HG02885 (cell line): ENCODE measurements around the gene KCNH8.
"Not testable (repeated sequence)": the region's sequence is repeated elsewhere in the genome, so short reads cannot be mapped to it uniquely, and the experiment has no call there.

Experiments
- ATAC-seq: cut with Tn5 transposase; IDR thresholded peaks from one replicate; pipeline ENCODE4 v1.9.1; 2021; ENCODE audit warnings: mild to moderate bottlenecking; ENCODE audit not compliant: unreplicated experiment, poor library complexity

The KCNH8 gene

DNA sequence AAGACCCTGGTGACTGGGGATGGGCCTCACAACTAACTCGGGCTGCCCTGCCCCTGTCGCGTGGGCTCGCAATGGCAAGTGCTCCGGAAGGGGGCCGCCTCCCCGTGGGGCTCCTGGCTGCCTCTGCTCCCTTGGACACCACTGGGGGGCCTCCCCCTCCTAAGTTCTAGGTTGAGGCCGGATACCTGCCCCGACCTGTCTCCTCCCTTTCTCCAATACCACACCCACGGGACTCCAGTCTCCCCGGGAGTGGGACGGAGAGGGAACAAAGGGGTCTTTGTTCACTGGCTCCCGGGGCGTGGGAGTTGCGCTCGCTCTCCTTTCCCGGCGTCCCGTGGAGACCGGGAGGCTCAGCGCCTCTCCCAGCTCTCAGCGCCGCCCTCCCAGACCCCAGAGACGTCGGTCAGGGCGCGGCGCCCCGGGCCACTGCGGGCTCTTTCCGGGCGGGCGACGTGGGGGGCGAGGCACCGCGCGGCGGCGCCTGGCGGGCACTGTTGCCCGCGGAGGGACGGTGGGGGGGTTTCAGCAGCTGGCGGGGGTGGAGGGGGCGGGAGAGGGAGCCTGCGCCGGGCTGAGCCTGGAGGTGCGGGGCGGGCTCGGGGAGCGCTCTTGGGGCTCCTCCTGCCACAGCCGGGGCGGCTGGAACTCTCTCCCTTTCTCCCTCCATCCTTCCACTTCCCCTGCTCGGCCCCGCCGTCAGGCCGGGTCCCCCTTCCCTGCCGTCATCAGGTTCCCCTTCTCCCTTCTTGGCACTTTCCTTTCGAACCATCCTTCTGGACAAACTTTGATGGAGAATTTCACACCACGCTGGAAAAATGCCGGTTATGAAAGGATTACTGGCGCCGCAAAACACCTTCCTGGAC is at the start of gene KCNH8:
Gene KCNH8, plus strand, starts transcription at position 606 of the 863 bp plus-strand sequence. Its CDS starts 210 bp downstream, at position 816.
- ATAC-seq, result no peak

DNA sequence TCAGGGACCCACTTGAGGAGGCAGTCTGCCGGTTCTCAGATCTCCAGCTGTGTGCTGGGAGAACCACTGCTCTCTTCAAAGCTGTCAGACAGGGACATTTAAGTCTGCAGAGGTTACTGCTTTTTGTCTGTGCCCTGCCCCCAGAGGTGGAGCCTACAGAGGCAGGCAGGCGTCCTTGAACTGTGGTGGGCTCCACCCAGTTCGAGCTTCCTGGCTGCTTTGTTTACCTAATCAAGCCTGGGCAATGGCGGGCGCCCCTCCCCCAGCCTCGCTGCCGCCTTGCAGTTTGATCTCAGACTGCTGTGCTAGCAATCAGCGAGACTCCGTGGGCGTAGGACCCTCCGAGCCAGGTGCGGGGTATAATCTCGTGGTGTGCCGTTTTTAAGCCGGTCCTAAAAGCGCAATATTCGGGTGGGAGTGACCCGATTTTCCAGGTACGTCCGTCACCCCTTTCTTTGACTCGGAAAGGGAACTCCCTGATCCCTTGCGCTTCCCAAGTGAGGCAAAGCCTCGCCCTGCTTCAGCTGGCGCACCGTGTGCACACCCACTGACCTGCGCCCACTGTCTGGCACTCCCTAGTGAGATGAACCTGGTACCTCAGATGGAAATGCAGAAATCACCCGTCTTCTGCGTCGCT is 45.5 kb upstream of the KCNH8 start:
- not testable (repeated sequence) for ATAC-seq

DNA sequence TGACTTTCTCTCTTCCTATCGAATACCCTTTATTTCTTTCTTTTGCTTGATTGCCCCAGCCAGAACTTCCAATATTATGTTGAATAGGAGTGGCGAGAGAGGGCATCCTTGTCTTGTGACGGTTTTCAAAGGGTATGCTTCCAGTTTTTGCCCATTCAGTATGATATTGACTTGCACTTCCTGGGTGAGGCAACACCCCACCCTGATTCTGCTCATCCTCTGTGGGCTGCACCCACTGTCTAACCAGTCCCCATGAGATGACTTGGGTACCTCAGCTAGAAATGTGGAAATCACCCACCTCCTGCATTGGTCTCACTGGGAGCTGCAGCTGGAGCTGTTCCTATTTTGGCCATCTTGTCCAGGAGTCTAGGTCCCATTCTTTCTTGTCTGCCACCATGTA is 44.8 kb upstream of the KCNH8 start:
- ATAC-seq, result no peak

DNA sequence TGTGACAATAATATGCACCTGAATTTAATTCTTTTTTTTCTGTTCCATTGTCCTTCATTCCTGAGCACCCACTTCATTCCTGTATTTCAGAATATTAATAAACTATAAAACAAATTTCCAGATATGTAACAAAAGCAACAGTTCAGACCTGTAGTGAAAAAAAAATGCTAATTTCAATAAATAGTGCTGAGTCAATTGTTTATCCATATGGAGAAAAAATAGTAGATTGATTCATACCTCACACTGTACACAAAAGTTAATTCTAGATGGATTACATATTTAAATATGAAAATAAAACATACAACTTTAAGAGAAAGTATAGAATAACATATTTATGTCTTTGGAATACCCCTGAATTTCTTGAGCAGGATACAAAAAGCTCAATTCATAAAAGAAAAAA is 43.9 kb upstream of the KCNH8 start:
- no peak for ATAC-seq

DNA sequence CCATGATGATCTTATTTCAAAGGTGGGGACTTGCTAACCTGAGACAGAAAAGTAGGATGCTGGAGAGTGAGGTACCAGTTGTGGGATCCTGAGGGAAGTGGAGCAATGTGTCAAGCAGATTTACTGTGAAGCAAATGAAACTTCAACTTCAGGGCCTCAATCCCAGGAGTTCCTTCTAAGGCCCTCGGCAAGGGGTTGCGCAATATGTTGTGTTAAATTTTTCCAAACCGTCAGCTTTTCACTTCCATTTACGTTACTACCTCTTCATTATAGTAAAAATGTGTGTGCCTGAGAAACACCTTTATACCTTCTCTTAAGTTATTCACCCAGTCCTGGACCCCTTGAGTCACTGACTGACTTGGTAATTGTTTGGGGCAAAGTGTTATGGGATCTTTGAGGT is 42.5 kb upstream of the KCNH8 start:
- no peak for ATAC-seq

DNA sequence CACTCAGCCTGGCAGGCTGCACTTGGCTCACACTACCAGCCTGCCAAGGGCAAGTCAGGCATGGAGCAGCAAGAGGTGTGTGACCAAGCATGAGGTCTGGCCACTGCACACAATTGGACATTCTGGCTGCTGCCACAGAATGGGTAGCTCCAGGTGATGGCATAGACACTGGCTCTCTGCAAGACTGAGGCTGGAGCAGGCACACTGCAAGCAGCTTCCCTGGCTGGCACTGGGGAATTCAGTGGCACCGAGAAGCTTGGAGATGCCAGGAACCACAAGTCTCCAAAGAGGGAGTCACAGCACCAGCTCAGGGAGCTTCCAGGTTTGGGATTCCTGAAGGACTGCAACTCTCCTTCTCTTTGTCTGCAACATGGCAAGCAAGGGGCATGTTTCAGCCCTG is 42.0 kb upstream of the KCNH8 start:
- no peak for ATAC-seq

DNA sequence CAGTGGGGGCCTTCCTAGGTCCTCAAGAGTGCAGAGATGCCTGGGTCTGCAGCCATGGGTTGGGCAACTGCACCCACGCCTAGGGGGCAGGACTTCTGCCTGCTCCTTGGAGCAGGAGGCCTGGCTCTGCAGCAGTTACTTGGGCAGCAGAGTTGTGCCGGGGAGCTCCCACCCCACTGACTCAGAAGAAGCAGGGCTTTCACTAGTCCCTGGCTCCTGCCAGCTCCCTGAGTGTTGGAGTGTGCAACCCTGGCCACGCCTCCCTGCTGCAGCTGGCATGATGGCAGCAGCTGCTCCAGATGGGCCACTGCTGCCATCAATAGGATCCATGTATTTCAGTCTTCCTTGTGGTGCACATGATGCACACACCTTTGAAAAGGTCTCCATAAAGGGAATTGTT is 40.6 kb upstream of the KCNH8 start:
- no peak for ATAC-seq

DNA sequence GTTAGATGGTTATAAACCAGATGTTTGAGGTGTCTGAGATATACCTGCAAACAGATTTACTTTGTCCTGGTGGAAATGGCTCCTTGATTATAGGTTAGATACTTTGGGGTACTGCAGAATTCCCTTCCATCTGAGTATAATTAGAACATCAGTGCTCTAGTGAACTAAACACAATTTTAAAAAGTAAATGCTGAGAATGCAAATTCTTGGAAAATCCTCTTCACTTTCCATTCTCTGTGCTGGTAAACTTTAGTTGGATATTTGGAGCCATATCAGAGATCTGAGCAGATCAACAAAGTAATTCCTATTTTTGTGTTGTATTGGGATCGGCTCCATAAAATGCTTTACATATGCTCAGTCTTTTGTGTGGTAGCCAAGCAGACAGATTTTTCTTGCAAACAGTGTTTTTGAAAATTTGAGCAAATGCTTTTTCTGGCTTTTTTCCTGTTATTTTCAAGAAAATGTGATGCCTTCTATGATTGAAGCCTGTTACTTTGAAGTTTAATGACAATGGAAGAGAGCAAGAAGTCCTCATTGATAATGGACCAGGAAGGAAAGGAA is 37.9 kb upstream of the KCNH8 start:
- no peak for ATAC-seq

DNA sequence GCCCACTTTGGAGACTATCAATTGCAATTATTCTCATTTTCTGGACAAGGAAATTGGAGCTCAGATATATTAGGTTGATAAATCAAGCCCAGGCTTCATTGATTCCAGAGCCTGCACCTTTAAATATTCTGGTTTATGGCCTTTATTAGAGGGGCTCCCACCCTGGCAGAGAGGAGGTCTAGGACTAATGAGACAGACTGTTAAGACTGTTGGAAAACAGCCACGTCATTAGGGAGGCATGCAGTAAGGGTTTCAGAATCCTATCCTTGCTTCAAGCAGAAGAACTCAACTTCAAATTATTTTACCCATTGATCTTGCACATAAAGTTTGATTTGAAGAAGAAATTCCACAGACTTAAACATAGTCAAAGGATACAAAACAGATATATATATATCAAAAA is 33.8 kb upstream of the KCNH8 start:
- ATAC-seq, result no peak

DNA sequence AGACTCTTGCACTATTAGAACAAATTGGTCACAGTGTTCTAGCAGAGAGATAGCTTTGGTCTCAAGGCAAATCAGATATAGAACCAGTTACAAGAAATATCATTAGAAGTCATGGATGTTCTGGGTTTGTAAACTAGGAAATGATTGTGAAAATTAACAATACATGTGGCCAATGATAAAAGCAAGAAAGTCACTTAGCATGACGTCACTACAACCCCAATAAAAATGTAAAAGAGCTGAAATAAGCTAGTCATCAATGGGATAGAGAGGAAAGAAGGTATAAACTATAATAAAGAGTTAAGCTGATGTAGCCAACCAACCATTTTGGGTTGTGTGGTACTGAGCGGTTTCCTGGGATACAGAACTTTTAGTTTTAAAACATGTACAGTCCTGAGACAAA is 32.1 kb upstream of the KCNH8 start:
- no peak for ATAC-seq

DNA sequence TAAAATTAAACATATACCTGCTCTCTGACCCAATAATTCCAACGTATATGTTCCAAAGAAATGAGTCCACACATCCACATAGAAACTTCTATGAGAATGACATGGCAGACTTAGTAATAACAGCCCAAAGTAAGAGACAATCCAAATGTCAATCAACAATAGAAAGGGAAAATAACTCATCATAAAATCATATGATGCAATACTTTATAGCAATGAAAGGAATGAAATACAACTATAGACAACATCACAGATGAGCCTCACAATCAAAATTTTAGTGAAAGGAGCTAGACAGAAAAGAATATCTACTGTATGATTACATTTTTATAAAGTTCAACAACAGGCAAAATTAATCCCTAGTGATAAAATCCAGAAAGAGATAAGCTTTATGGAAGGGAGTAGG is 23.6 kb upstream of the KCNH8 start:
- no peak for ATAC-seq

DNA sequence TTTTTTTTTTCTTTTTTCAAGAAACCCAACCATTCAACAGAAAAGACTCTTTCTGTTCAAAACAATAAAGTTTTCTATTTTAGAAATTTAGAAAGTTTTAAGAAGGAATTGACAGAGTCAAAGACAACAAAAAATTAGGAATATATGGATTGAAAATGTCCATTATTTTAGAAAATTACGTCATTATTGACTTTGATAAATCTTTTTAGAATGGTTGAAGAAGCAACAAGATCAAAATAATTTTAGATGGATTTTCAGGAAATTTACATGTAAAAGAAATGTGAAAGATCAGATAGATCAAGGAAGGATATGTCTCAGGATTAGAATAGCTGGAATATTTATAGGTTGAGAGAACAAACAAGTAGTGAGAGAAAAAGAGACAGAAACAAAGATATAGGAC is 8.4 kb upstream of the KCNH8 start:
- ATAC-seq, result no peak

DNA sequence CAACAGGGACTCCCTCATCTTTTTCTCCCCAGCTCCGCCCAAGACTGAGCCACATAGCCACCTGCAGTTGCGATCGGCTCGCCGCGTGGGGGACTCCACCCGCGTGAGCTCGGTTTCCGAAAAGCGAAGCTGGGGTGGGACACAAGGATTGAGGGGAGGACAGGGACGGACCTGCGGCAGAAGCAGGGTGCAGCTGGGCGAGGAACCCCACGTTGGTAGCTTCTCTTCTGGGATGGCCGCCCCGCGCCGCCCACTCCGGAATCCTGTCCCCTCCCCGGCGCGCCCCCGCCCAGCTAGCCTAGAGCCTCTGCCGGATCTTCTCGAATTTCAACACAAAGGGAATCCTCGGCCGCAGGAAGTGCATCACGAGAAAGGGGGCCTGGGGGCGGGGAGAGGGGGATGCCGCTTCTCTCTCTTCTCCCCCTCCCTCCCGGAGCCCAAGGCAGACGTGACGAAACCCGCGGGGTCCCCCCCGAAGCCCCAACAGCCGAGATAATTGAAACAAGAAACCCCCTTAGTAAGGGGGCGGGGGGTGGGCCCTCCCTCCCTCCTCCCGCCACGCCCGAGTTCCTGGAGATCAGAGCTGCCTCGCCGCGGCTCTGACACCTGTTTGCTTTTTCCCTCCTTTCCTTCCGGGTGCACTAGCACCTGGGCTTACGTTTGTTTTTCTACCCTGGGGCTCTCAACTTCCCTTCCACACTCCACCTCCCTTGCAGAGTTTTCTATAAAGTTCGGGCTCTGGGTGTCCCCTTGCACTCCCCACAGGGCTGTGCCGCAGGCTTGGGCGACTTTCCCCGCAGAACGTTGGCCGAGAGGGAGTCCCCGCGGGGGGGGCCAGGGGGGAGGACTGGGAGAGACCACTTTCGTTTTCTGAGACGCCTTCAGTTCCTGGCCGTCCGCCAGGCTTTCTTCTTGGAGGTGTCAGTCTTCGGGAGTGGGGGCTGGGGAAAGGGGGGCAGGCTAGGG is 1.3 kb upstream of the KCNH8 start:
- peak; percentile 80 for ATAC-seq

DNA sequence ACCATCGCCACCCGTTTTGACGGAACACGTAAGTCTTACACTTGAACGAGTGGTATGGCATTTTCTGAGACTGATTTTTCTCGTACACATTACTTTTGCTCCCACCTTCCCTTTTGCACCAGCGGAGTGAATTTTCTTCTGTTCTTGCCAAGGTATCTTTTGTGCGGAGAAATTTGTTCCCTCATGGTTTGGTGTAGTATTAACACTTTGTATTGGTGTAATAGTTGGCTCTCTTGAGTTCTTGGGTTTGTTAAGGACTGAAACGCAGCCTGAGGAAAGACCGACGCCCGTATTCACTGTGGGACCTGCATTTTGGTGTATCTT is 420 bp downstream of the KCNH8 start:
- no peak for ATAC-seq

DNA sequence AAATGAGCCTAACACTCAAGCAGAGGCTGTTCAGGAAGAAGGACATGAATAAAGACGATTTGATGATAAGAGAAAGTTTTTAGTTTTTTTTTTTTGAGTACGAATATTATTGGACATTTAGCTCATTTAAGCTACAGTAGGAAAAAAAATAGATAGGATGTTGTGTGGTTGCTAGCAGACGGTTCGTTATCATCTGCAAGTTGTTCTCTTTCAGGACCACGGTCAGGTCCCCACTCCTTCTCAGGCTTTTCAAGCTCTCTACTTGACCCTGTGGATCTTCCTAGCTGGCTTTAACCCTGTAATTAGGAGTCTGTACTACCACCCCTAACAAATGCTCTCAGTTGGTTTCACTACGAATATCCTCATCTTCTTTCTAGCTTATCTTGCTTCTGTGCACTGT is 1.1 kb downstream of the KCNH8 start:
- ATAC-seq, result no peak

DNA sequence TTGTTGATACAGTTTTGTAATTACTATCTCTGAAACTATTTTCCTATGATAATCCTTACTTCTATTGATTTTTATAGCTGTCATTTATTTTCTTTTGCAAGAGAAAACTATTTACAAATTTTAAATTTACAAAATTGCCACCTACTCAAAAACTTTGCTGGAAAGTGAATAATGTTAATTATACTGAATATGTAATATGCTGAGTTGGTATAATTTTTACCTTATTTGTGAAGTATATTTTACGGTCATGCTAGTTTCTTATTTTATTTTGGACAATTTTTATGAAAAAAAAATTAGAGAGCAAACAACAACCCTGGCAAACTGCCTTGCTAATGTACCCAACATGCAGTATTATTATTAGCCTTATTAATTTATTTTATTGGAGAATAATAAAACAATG is 2.9 kb downstream of the KCNH8 start:
- ATAC-seq, result no peak

DNA sequence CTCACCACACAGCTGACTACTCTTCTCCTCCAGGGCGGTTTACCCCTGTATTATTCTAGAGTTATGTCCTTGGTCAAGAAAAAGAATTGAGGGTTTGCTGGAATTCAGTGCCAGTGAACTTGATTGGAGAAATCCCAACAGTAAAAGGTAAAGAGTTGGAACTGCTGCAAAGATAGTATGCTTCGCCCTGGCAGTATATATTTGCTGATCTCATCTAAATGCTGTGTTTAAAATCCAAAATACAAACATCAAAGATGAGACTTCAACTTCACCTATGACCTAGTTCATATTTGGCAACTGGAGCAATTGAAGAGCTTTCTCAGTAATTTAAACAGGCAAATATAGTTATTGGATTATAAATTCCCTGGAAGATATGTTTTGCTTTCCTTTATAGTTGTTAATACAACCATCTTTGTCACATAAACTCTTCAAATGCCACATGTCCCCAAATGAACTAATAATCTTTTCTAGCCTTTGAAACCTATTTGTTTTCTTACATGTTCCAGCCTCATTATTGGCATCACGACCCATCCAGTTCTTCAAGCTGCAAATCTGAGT is 6.5 kb downstream of the KCNH8 start:
- no peak for ATAC-seq

DNA sequence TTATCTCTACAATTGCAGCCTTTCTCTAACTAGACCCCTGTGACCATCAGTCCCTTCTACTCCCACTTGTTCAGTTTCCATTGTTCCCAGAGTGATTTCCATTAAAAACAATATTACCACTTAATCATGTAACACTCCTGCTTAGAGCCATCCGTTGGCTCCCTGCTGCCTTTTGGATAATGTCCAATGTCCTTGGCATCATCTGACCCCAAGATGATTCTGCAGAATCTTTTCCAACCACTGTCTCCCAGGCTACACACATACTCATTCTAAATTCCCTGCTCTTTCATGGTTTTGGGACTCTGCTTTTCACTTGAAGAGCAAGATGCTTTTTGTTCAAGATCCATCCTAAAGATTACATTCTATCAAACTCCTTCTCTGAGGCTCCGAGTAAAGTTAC is 7.1 kb downstream of the KCNH8 start:
- ATAC-seq, result no peak

DNA sequence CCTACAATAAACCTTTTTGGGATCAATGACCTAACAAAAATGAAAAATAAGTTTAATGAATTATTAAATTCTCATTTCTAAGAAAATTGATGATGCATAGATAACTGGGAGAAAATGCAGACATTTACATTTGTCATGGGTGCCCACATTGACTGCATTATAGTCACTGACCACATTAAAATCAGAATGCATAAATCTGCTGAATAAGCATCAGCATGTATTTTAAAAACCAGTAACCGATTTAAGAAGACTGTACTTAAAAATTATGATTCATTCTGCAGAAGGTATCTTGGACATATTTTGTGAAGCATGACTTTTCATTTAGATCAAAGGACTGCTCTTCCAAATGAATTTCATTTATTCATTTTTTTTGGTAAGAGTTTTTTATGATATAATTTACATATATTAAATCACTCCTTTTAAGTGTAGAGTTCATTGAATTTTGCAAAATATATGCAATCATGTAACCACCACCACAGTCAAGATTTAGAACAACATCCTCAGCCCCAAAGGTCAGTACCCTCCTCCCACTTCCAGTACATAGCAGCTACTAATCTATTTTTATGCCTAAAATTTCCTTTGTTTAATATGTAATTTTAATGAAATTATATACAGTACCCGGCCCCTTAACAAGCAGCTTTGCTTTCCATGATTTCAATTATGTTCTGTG is 11.8 kb downstream of the KCNH8 start:
- ATAC-seq, result no peak

DNA sequence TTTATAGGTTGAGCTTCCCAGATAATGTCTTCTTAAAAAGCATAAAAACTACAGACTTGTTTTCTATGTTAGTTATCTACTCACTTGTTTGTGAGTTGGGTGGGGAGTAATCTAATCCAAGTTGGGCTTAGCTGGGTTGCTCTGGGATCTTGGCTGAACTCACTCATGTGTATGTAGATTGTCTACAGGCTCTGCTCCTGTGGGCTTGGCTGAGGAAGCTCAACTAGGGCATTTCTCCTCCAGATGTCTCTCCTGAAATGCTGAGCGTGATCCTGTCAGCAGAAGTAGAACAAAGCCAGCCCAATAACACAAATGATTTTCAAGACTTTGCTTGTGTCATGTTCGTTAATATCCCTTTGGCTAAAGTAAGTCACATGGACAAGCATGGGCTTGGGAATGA is 17.3 kb downstream of the KCNH8 start:
- no peak for ATAC-seq
